ENCODE measurements around the gene GJB1.
"Not testable (repeated sequence)": the region's sequence is repeated elsewhere in the genome, so short reads cannot be mapped to it uniquely, and the experiment has no call there.

GJB1 gene

DNA sequence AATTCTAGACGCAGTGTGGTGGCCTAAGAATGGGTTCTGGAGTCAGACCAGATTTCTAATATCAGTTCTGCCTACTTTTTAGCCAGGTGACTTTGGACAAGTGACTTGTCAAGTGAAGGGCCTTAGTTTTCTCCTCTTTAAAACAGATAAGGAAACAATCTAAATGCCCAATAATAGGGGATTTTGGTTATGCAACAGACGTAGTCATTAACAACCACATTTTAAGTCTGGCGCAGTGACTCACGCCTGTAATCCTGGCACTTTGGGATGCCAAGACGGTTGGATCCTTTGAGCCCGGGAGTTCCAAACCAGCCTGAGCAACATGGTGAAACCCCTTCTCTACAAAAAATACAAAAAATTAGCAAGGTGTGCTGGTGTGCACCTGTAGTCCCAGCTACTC, 33.0 kb downstream of the GJB1 start:
- DNase-seq (ENCODE audit: low read depth in 2 of 2): no peak

DNA sequence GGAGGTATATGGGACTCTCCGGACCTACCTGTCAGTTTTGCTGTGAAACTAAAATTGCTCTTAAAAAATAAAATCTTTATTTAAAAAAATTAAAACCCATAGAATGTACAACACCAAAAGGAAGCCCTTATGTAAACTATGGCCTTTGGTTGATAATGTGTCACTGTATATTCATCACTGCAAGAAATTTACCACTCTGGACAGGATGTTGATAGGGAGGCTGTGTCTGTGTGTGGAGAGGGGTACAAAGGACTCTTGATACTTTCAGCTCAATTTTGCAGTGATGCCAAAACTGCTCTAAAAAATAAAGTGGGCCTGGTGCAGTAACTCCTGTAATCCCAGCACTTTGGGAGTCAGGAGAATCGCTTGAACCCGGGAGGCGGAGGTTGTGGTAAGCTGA, 33.8 kb downstream of the GJB1 start:
- no peak for DNase-seq (ENCODE audit: low read depth in 2 of 2)

- DNase-seq (ENCODE audit: low read depth in 2 of 2): not testable (repeated sequence)
Observed at GRCh38 chrX:71268624-71269023, 45.6 kb downstream of the GJB1 start.

DNA sequence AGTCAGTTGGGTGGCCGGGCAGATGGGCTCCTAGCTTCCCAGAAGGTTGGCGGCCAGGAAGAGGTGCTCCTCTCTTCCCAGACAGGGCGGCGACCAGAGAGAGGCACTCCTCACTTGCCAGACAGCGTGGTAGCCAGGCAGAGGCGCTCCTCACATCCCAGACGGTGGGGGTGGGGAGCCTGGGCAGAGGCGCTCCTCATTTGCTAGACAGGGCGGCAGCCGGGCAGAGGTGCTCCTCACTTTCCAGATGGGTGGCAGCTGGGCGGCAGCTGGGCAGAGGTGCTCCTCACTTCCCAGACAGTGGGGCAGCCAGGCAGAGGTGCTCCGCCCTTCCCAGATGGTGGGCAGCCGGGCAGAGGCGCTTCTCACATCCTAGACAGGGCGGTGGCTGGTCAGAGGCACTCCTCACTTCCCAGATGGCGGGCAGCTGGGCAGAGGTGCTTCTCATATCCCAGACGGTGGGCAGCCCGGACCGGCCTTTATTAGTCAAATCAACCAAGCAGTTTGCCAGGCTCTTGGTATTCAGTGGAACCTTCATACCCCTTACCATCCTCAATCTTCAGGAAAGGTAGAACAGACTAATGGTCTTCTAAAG, 46.9 kb downstream of the GJB1 start:
- no peak for DNase-seq (ENCODE audit: low read depth in 2 of 2)

- not testable (repeated sequence) for DNase-seq (ENCODE audit: low read depth in 2 of 2)
Observed at GRCh38 chrX:71272313-71272712, 49.3 kb downstream of the GJB1 start.

Measured in activated CD4-positive, alpha-beta T cell treated with anti-CD3 and anti-CD28 coated beads for 24 hours (primary cell).